ENCODE measurements around the gene HECTD1. TPM values are rescaled to one million over a fixed set of nuclear protein-coding genes. Genes with fewer than 3 reads are reported as not detected.

The HECTD1 gene
- total RNA-seq, 1 donor from 2014 or later = 143 TPM

GRCh38 chr14:31122921-31123320 is 84.7 kb downstream of the HECTD1 start:
- Mint-ChIP-seq H3K4me1 (ENCODE audit: unreplicated experiment) (no peaks in the 10 kb centered on the region), H3K4me3 (no peak overlapping the region), H3K36me3 (peaks cover 29% of the 10 kb centered on the region), H3K9me3 (no peaks in the 10 kb centered on the region), H3K27me3 (no peaks in the 10 kb centered on the region), H3K27ac (no peak overlapping the region)
- no peak for DNase-seq (ENCODE audit: extremely low spot score, unreplicated experiment)
- TF ChIP-seq, protein P1, sequence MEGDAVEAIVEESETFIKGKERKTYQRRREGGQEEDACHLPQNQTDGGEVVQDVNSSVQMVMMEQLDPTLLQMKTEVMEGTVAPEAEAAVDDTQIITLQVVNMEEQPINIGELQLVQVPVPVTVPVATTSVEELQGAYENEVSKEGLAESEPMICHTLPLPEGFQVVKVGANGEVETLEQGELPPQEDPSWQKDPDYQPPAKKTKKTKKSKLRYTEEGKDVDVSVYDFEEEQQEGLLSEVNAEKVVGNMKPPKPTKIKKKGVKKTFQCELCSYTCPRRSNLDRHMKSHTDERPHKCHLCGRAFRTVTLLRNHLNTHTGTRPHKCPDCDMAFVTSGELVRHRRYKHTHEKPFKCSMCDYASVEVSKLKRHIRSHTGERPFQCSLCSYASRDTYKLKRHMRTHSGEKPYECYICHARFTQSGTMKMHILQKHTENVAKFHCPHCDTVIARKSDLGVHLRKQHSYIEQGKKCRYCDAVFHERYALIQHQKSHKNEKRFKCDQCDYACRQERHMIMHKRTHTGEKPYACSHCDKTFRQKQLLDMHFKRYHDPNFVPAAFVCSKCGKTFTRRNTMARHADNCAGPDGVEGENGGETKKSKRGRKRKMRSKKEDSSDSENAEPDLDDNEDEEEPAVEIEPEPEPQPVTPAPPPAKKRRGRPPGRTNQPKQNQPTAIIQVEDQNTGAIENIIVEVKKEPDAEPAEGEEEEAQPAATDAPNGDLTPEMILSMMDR (conservative IDR thresholded peaks at IDR 0.05) = no peak

GRCh38 chr14:31122098-31122611 is 85.4 kb downstream of the HECTD1 start:
- TF ChIP-seq, protein P1 (conservative IDR thresholded peaks at IDR 0.05) = no peak
- H3K27me3 Mint-ChIP-seq = no peaks in the 10 kb centered on the region
- no peaks in the 10 kb centered on the region for H3K9me3 Mint-ChIP-seq
- no peak overlapping the region for H3K27ac Mint-ChIP-seq
- peaks cover 26% of the 10 kb centered on the region for H3K36me3 Mint-ChIP-seq
- no peaks in the 10 kb centered on the region for H3K4me1 Mint-ChIP-seq (ENCODE audit: unreplicated experiment)
- no peak for DNase-seq (ENCODE audit: extremely low spot score, unreplicated experiment)
- H3K4me3 Mint-ChIP-seq = no peak overlapping the region

DNA sequence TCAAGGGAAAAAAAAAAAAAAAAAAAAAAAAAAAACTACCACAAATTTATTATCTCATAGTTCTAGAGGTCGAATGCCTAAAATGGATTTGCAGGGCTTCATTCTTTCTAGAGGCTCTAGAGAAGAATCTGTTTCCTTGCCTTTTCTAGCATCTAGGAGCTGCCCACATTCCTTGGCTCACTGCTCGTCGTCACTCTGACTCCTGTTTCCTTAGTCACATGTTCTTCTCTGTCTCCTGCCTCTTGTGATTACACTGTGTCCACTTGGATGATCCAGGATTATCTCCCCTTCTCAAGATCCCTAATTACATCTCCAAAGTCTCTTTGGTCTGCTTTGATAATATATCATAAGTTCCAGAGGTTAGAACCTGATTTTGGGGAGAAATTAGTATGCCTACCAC is 88.7 kb downstream of the HECTD1 start:
- Mint-ChIP-seq H3K9me3 (no peaks in the 10 kb centered on the region), H3K36me3 (peaks cover 37% of the 10 kb centered on the region), H3K4me3 (no peak overlapping the region), H3K27me3 (no peaks in the 10 kb centered on the region), H3K4me1 (ENCODE audit: unreplicated experiment) (no peaks in the 10 kb centered on the region), H3K27ac (no peak overlapping the region)
- no peak for DNase-seq (ENCODE audit: extremely low spot score, unreplicated experiment)
- TF ChIP-seq, protein P1 (conservative IDR thresholded peaks at IDR 0.05) = no peak

GRCh38 chr14:31113794-31114193 is 93.8 kb downstream of the HECTD1 start:
- no peak for DNase-seq (ENCODE audit: extremely low spot score, unreplicated experiment)
- Mint-ChIP-seq H3K27ac (no peak overlapping the region), H3K4me3 (no peak overlapping the region), H3K9me3 (no peaks in the 10 kb centered on the region), H3K27me3 (no peaks in the 10 kb centered on the region), H3K4me1 (ENCODE audit: unreplicated experiment) (no peaks in the 10 kb centered on the region), H3K36me3 (peaks cover 26% of the 10 kb centered on the region)
- TF ChIP-seq, protein P1 (conservative IDR thresholded peaks at IDR 0.05) = no peak

DNA sequence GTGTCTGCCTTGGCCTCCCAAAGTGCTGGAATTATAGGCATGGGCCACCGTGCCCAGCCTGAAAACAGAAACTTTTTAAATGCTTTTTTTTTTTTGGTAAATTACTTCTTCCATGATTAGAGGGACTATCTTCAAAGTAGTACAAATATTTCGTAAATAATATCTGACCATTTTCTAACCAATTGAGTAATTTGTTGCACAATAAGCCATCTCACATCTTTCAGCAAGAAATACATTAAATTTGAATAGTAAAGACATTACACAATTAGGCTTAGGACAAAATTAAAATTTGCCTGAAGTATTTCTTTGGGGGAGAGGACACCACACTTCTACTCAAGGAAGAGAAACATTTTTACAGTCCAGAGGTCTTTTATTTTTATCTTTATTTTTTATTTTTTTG is 96.7 kb downstream of the HECTD1 start:
- no peak overlapping the region for H3K4me3 Mint-ChIP-seq
- no peaks in the 10 kb centered on the region for H3K4me1 Mint-ChIP-seq (ENCODE audit: unreplicated experiment)
- H3K36me3 Mint-ChIP-seq = peaks cover 25% of the 10 kb centered on the region
- TF ChIP-seq, protein P1 (conservative IDR thresholded peaks at IDR 0.05) = no peak
- no peaks in the 10 kb centered on the region for H3K9me3 Mint-ChIP-seq
- no peak for DNase-seq (ENCODE audit: extremely low spot score, unreplicated experiment)
- H3K27me3 Mint-ChIP-seq = no peaks in the 10 kb centered on the region
- H3K27ac Mint-ChIP-seq = no peak overlapping the region

- no peaks in the 10 kb centered on the region for H3K27me3 Mint-ChIP-seq
- H3K36me3 Mint-ChIP-seq = peaks cover 28% of the 10 kb centered on the region
- H3K4me1 Mint-ChIP-seq (ENCODE audit: unreplicated experiment) = no peaks in the 10 kb centered on the region
- TF ChIP-seq, protein P1 (conservative IDR thresholded peaks at IDR 0.05) = no peak
- H3K4me3 Mint-ChIP-seq = no peak overlapping the region
- no peaks in the 10 kb centered on the region for H3K9me3 Mint-ChIP-seq
- no peak overlapping the region for H3K27ac Mint-ChIP-seq
- no peak for DNase-seq (ENCODE audit: extremely low spot score, unreplicated experiment)
Observed at GRCh38 chr14:31109257-31109656, 98.3 kb downstream of the HECTD1 start.
